ENCODE results near the gene NOS2. TPM values are rescaled to one million over a fixed set of nuclear protein-coding genes. Genes with fewer than 3 reads are reported as not detected.
"Not testable (repeated sequence)": the region's sequence is repeated elsewhere in the genome, so short reads cannot be mapped to it uniquely, and the experiment has no call there.

The NOS2 gene
- total RNA-seq, 4 donors from 2014 or later = 0.07 to 0.40 (median 0.35) TPM

DNA sequence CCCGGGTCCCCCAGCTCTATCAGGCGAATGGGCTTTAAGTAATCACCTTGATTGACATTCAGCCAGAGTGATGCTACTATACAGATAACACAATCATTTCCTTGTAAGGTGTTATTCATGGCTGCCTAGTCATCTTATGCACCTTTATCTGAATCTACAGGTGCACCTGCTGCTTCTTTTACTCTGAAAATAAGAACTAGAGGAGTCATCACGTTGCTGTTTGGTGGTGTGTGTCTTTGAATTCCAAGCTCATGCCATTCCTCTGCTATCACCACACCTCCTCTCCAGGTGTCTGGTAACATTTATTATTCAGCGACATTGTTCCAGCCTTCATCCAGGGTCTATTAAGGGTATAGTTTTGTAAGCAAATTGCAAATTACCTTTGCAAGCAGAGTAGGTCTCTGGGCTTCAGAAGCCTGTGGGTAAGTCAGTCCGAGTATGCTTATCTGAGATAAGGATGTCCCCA, 51.9 kb downstream of the NOS2 start:
- Histone ChIP-seq H3K27me3 (no peaks in the 10 kb centered on the region), H3K36me3 (no peaks in the 10 kb centered on the region), H3K4me1 (no peaks in the 10 kb centered on the region), H3K9me3 (no peaks in the 10 kb centered on the region), H3K4me3 (no peak overlapping the region), H3K27ac (no peak overlapping the region)
- TF ChIP-seq EP300 (IDR thresholded peaks at IDR 0.05) (no peak), POLR2A (IDR thresholded peaks at IDR 0.05) (no peak), POLR2AphosphoS5 (IDR thresholded peaks at IDR 0.05) (no peak)
- TF ChIP-seq, protein P1, sequence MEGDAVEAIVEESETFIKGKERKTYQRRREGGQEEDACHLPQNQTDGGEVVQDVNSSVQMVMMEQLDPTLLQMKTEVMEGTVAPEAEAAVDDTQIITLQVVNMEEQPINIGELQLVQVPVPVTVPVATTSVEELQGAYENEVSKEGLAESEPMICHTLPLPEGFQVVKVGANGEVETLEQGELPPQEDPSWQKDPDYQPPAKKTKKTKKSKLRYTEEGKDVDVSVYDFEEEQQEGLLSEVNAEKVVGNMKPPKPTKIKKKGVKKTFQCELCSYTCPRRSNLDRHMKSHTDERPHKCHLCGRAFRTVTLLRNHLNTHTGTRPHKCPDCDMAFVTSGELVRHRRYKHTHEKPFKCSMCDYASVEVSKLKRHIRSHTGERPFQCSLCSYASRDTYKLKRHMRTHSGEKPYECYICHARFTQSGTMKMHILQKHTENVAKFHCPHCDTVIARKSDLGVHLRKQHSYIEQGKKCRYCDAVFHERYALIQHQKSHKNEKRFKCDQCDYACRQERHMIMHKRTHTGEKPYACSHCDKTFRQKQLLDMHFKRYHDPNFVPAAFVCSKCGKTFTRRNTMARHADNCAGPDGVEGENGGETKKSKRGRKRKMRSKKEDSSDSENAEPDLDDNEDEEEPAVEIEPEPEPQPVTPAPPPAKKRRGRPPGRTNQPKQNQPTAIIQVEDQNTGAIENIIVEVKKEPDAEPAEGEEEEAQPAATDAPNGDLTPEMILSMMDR (IDR thresholded peaks at IDR 0.05) = no peak
- WGBS, 2 donors (ENCODE audit: low coverage in 1 of 2) = 58 to 62% methylated on average over 4 to 5 of the region's 5 CpGs
- ATAC-seq = no peak

DNA sequence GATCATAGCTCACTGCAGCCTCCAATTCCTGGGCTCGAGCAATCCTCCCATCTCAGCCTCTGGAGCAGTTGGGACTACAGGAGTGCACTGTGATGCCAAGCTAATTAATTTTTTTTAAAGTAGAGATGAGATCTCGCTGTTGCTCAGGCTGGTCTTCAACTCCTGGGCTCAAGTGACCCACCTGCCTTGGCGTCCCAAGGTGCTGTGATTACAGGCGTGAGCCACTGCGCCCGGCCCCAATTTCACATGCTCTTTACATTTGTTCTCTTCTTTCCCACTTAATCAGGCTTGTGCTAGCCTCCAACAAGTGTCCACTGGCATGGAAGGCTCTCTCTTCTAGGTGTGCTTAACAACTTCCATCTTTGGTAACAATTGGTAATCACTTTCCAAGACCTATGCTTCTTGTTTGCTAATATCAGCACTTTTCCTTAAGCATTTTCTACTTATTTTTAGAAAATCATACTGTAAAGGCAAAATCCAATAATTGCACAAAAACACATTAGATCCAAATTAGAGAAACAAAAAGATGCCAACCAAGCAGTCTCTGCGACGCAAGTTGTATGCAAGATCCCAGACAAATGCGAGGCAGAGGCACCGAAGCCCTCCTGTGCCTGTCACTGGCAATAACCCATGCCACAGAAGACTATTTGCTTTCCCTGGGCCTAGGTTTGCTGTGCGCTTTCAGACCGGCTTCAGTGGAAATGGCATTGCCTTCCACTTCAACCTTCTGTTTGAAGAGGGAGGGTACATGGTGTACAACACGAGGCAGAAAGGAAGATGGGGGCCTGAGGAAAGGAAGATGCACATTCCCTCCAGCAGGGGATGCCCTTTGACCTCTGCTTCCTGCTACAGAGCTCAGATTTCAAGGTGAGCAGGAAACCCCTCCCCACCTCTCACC, 52.6 kb downstream of the NOS2 start:
- Histone ChIP-seq H3K36me3 (no peaks in the 10 kb centered on the region), H3K4me1 (no peaks in the 10 kb centered on the region), H3K27ac (no peak overlapping the region), H3K27me3 (no peaks in the 10 kb centered on the region), H3K4me3 (no peak overlapping the region), H3K9me3 (no peaks in the 10 kb centered on the region)
- no peak for ATAC-seq
- WGBS, 2 donors (ENCODE audit: low coverage in 1 of 2) = 86 to 88% methylated on average over 8 to 12 of the region's 13 CpGs
- TF ChIP-seq POLR2AphosphoS5 (IDR thresholded peaks at IDR 0.05) = no peak
- no peak for TF ChIP-seq POLR2A (IDR thresholded peaks at IDR 0.05)
- TF ChIP-seq EP300 (IDR thresholded peaks at IDR 0.05) = no peak
- TF ChIP-seq, protein P1 (IDR thresholded peaks at IDR 0.05) = no peak

DNA sequence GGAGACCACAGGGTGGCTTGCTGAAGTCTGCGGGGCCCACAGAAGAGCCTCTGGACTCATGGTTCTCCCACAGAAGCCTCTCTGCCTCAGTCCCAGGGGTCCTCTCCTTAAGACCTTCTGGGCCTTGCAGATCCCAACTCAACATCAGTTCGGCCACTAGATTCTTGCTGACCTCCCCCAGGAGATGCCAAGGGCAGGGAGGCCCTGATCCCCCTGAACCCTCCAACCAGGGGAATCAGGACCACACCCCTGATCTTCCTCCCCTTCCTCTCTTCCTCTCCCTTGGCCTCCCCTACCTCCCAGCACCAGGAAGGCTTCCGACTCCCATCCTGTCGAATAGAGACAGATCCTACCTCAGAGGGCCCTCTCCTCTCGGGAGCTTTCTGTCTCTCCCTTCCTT, 53.4 kb downstream of the NOS2 start:
- no peak overlapping the region for H3K27ac ChIP-seq
- no peaks in the 10 kb centered on the region for H3K4me1 ChIP-seq
- no peak overlapping the region for H3K4me3 ChIP-seq
- TF ChIP-seq POLR2AphosphoS5 (IDR thresholded peaks at IDR 0.05) (no peak), POLR2A (IDR thresholded peaks at IDR 0.05) (no peak), EP300 (IDR thresholded peaks at IDR 0.05) (no peak)
- TF ChIP-seq, protein P1 (IDR thresholded peaks at IDR 0.05) = no peak
- H3K9me3 ChIP-seq = no peaks in the 10 kb centered on the region
- 80 to 92% methylated on average over 2 to 3 of the region's 5 CpGs for WGBS, 2 donors (ENCODE audit: low coverage in 1 of 2)
- no peaks in the 10 kb centered on the region for H3K27me3 ChIP-seq
- ATAC-seq = no peak
- H3K36me3 ChIP-seq = no peaks in the 10 kb centered on the region

DNA sequence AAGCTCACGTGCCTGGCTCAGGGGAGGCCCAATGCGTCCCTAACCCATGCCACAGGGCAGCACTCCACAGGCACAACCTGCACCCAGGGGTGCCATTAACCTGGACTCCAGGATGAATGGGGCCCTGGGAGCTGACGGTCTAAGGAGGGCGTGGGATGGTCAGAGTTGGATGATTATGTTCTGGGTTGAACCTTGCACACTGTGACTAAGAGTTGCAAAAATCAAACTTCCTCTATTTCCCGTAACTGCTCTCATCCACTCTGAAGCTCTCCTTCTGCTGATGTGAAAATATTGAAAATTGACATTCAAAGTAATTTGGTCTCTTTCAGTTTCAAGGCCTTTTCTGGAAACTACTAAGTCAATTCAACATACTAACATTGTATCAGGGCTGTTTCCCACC, 54.0 kb downstream of the NOS2 start:
- H3K27ac ChIP-seq, ATAC-seq, H3K4me1 ChIP-seq: not testable (repeated sequence)

DNA sequence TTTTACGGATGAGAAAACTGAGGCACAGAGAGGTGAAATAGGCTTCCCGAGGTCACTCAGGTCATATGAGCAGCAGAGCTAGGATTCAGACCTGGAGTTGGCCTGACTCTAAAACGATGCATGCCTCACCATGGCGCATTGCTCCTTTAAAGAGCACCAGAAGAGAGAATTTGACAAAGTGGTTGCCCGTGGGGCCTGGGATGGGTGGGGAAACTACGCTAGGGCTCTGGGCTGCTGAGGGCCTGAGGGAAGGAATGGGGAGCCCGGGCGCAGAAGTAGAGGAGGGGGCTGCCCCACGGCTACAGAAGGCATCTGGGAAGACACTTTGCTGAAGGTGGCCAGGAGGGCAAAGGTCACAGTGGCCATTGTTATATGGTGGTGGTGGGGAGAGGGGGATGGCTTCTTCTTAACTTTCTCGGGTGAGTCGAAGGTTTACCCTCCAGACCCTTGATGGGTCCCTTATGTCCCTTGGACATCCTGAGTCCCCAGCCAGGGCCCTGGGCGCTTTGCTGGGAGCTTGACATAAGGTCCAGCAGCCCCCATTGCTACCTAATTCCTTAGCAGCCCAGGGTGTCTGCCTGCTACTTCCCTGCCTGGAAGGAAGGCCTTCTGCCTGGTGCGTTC, 55.0 kb downstream of the NOS2 start:
- H3K27ac ChIP-seq, H3K4me3 ChIP-seq, H3K9me3 ChIP-seq, H3K27me3 ChIP-seq, H3K4me1 ChIP-seq, H3K36me3 ChIP-seq, ATAC-seq: not testable (repeated sequence)
- WGBS, 2 donors (ENCODE audit: low coverage in 1 of 2) = 74 to 92% methylated on average over 8 to 12 of the region's 13 CpGs

More for the DNA sequence above, 54.0 kb downstream of the NOS2 start:
- H3K9me3 ChIP-seq, H3K27me3 ChIP-seq, H3K36me3 ChIP-seq, H3K4me3 ChIP-seq: not testable (repeated sequence)
- 100% methylated on average over 1 of the region's 5 CpGs; no CpG with 5 or more reads in 1 of the 2 donors for WGBS, 2 donors (ENCODE audit: low coverage in 1 of 2)

Data from gastroesophageal sphincter (tissue), 4 donors.